Upper lobe of left lung (tissue), 4 donors: ENCODE results near the gene SC5D.

Source experiments
- EP300 ChIP-seq, 4 donors: sonication (generic); formaldehyde crosslinking; IDR thresholded peaks; one replicate each; pipeline ENCODE4 v1.5.1; 2017; ENCODE audit warnings: antibody characterized with exemption in 4 of 4, control low read depth in 2 of 4
- POLR2AphosphoS5 ChIP-seq, 2 donors: sonication (generic); formaldehyde crosslinking; IDR thresholded peaks; one replicate each; pipeline ENCODE4 v1.5.1; 2017; ENCODE audit warnings: antibody characterized with exemption in 2 of 2
- TF ChIP-seq, protein P1 (sequence below), 6 experiments: fragments of 450-650 bp in 4 of 6; fragments of 200-600 bp in 2 of 6; sonication (generic) in 2 of 6; IDR thresholded peaks; one replicate each; pipeline ENCODE4 v1.5.1; 2016 to 2019; ENCODE audit warnings: antibody characterized with exemption in 6 of 6

- TF ChIP-seq, protein P1, sequence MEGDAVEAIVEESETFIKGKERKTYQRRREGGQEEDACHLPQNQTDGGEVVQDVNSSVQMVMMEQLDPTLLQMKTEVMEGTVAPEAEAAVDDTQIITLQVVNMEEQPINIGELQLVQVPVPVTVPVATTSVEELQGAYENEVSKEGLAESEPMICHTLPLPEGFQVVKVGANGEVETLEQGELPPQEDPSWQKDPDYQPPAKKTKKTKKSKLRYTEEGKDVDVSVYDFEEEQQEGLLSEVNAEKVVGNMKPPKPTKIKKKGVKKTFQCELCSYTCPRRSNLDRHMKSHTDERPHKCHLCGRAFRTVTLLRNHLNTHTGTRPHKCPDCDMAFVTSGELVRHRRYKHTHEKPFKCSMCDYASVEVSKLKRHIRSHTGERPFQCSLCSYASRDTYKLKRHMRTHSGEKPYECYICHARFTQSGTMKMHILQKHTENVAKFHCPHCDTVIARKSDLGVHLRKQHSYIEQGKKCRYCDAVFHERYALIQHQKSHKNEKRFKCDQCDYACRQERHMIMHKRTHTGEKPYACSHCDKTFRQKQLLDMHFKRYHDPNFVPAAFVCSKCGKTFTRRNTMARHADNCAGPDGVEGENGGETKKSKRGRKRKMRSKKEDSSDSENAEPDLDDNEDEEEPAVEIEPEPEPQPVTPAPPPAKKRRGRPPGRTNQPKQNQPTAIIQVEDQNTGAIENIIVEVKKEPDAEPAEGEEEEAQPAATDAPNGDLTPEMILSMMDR (IDR thresholded peaks at IDR 0.05) = no peak
- TF ChIP-seq POLR2AphosphoS5 (IDR thresholded peaks at IDR 0.05) (no peak), EP300 (IDR thresholded peaks at IDR 0.05) (no peak)
Measured at GRCh38 chr11:121310908-121311307, 18.3 kb downstream of the SC5D start.
